ENCODE data around the gene TRAPPC1.

The TRAPPC1 gene

GRCh38 chr17:7947651-7948050, 15.9 kb upstream of the TRAPPC1 start:
- TF ChIP-seq FOXP2 (optimal IDR thresholded peaks at IDR 0.05; ENCODE audit: borderline replicate concordance, extremely low read depth, extremely low read length, insufficient read depth) (no peak), POLR2AphosphoS5 (IDR thresholded peaks at IDR 0.05; ENCODE audit: low read depth, low read length) (no peak), TAF1 (IDR thresholded peaks at IDR 0.05; ENCODE audit: borderline replicate concordance, insufficient read depth, low read length) (no peak), REST (IDR thresholded peaks at IDR 0.05; ENCODE audit: insufficient read depth in 1 of 2, low read depth in 2 of 2, low read length in 2 of 2) (no peak), SIN3A (IDR thresholded peaks at IDR 0.05; ENCODE audit: borderline replicate concordance, insufficient read depth, low read length) (no peak)

GRCh38 chr17:7946441-7946840, 14.7 kb upstream of the TRAPPC1 start:
- no peak for TF ChIP-seq SIN3A (IDR thresholded peaks at IDR 0.05; ENCODE audit: borderline replicate concordance, insufficient read depth, low read length)
- TF ChIP-seq TAF1 (IDR thresholded peaks at IDR 0.05; ENCODE audit: borderline replicate concordance, insufficient read depth, low read length): no peak
- TF ChIP-seq POLR2AphosphoS5 (IDR thresholded peaks at IDR 0.05; ENCODE audit: low read depth, low read length): no peak
- no peak for TF ChIP-seq REST (IDR thresholded peaks at IDR 0.05; ENCODE audit: insufficient read depth in 1 of 2, low read depth in 2 of 2, low read length in 2 of 2)
- no peak for TF ChIP-seq FOXP2 (optimal IDR thresholded peaks at IDR 0.05; ENCODE audit: borderline replicate concordance, extremely low read depth, extremely low read length, insufficient read depth)

- no peak for TF ChIP-seq TAF1 (IDR thresholded peaks at IDR 0.05; ENCODE audit: borderline replicate concordance, insufficient read depth, low read length)
- TF ChIP-seq POLR2AphosphoS5 (IDR thresholded peaks at IDR 0.05; ENCODE audit: low read depth, low read length): no peak
- no peak for TF ChIP-seq FOXP2 (optimal IDR thresholded peaks at IDR 0.05; ENCODE audit: borderline replicate concordance, extremely low read depth, extremely low read length, insufficient read depth)
- TF ChIP-seq SIN3A (IDR thresholded peaks at IDR 0.05; ENCODE audit: borderline replicate concordance, insufficient read depth, low read length): no peak
- no peak for TF ChIP-seq REST (IDR thresholded peaks at IDR 0.05; ENCODE audit: insufficient read depth in 1 of 2, low read depth in 2 of 2, low read length in 2 of 2)
These were observed 13.9 kb upstream of the TRAPPC1 start for GRCh38 chr17:7945651-7946050.

- TF ChIP-seq POLR2AphosphoS5 (IDR thresholded peaks at IDR 0.05; ENCODE audit: low read depth, low read length): no peak
- TF ChIP-seq FOXP2 (optimal IDR thresholded peaks at IDR 0.05; ENCODE audit: borderline replicate concordance, extremely low read depth, extremely low read length, insufficient read depth): no peak
- TF ChIP-seq REST (IDR thresholded peaks at IDR 0.05; ENCODE audit: insufficient read depth in 1 of 2, low read depth in 2 of 2, low read length in 2 of 2): no peak
- TF ChIP-seq TAF1 (IDR thresholded peaks at IDR 0.05; ENCODE audit: borderline replicate concordance, insufficient read depth, low read length): no peak
These were observed 12.6 kb upstream of the TRAPPC1 start for GRCh38 chr17:7944326-7944725.

GRCh38 chr17:7943291-7943690, 11.5 kb upstream of the TRAPPC1 start:
- TF ChIP-seq TAF1 (IDR thresholded peaks at IDR 0.05; ENCODE audit: borderline replicate concordance, insufficient read depth, low read length) (no peak), REST (IDR thresholded peaks at IDR 0.05; ENCODE audit: insufficient read depth in 1 of 2, low read depth in 2 of 2, low read length in 2 of 2) (no peak), POLR2AphosphoS5 (IDR thresholded peaks at IDR 0.05; ENCODE audit: low read depth, low read length) (no peak), SIN3A (IDR thresholded peaks at IDR 0.05; ENCODE audit: borderline replicate concordance, insufficient read depth, low read length) (no peak), FOXP2 (optimal IDR thresholded peaks at IDR 0.05; ENCODE audit: borderline replicate concordance, extremely low read depth, extremely low read length, insufficient read depth) (no peak)

All from PFSK-1 (cell line).